Keratinocyte (primary cell): Measurements from ENCODE around the gene FLRT1. TPM values are rescaled to one million over a fixed set of nuclear protein-coding genes. Genes with fewer than 3 reads are reported as not detected.

Experiments
- DNase-seq: peaks from one replicate; pipeline ENCODE4 v3.0.0-alpha.2; 2011; ENCODE audit warnings: low read depth, missing footprints, low spot score
- FAIRE-seq: peaks from 2 replicates; lab custom pipeline; 2011; peaks lifted over from hg19 to GRCh38; lab: Jason Lieb, UNC
- H2AFZ ChIP-seq: 2 replicates; pipeline ENCODE4 v1.6.0; 2012; ENCODE audit warnings: low read length, control low read depth, inconsistent platforms; ENCODE audit not compliant: control insufficient read depth
- H3K27ac ChIP-seq: 2 replicates; pipeline ENCODE4 v1.5.1; 2011; ENCODE audit warnings: low read length; ENCODE audit not compliant: control insufficient read depth, insufficient read depth
- H3K27me3 ChIP-seq: 3 replicates; pipeline ENCODE4 v1.6.0; 2011; ENCODE audit warnings: low read length; ENCODE audit not compliant: control insufficient read depth, insufficient read depth; ENCODE audit errors: extremely low read depth
- H3K36me3 ChIP-seq, 2 experiments: 2 replicates in 1 of 2; 3 replicates in 1 of 2; pipeline ENCODE4 v1.5.1; 2011; ENCODE audit warnings: low read length in 2 of 2, mild to moderate bottlenecking in 1 of 2; ENCODE audit not compliant: control insufficient read depth in 2 of 2, insufficient read depth in 2 of 2; ENCODE audit errors: extremely low read depth in 1 of 2
- H3K4me1 ChIP-seq: 3 replicates; pipeline ENCODE4 v1.5.1; 2011; ENCODE audit warnings: low read length; ENCODE audit not compliant: control insufficient read depth, insufficient read depth; ENCODE audit errors: extremely low read depth
- H3K4me2 ChIP-seq: 3 replicates; pipeline ENCODE4 v1.6.0; 2011; ENCODE audit warnings: low read depth, low read length; ENCODE audit not compliant: control insufficient read depth, insufficient read depth; ENCODE audit errors: extremely low read depth
- H3K4me3 ChIP-seq, 3 experiments: fragments of 200-600 bp in 1 of 3; sonication (generic) in 1 of 3; 2 replicates in 2 of 3; 3 replicates in 1 of 3; pipeline ENCODE4 v1.5.1; 2011 to 2016; ENCODE audit warnings: low read length in 3 of 3, mild to moderate bottlenecking in 3 of 3, control low read depth in 2 of 3, inconsistent platforms in 1 of 3, low read depth in 1 of 3, mixed read lengths in 1 of 3, mixed run types in 1 of 3, moderate library complexity in 1 of 3; ENCODE audit not compliant: control insufficient read depth in 2 of 3, insufficient read depth in 2 of 3; ENCODE audit errors: extremely low read depth in 1 of 3
- H3K79me2 ChIP-seq: 2 replicates; pipeline ENCODE4 v1.6.0; 2012; ENCODE audit warnings: low read length; ENCODE audit not compliant: control insufficient read depth, insufficient read depth
- H3K9ac ChIP-seq: 3 replicates; pipeline ENCODE4 v1.6.0; 2011; ENCODE audit warnings: low read length; ENCODE audit not compliant: control insufficient read depth, insufficient read depth; ENCODE audit errors: extremely low read depth
- H3K9me1 ChIP-seq: 3 replicates; pipeline ENCODE4 v1.6.0; 2011; ENCODE audit warnings: low read length; ENCODE audit not compliant: control insufficient read depth, insufficient read depth; ENCODE audit errors: extremely low read depth
- H3K9me3 ChIP-seq: 2 replicates; pipeline ENCODE4 v1.5.1; 2012; ENCODE audit warnings: low read depth, low read length; ENCODE audit not compliant: control insufficient read depth
- H4K20me1 ChIP-seq: 3 replicates; pipeline ENCODE4 v1.6.0; 2011; ENCODE audit warnings: low read length; ENCODE audit not compliant: control insufficient read depth, insufficient read depth; ENCODE audit errors: extremely low read depth
- CTCF ChIP-seq, 3 experiments: IDR thresholded peaks in 1 of 3; conservative IDR thresholded peaks in 1 of 3; optimal IDR thresholded peaks in 1 of 3; 2 replicates in 2 of 3; 3 replicates in 1 of 3; pipeline versions ENCODE3 to v1.5.1; 2011; ENCODE audit warnings: low read length in 3 of 3, mild to moderate bottlenecking in 3 of 3, moderate library complexity in 2 of 3, control low read depth in 1 of 3, inconsistent platforms in 1 of 3; ENCODE audit not compliant: insufficient read depth in 2 of 3; ENCODE audit errors: extremely low read depth in 1 of 3
- EZH2 ChIP-seq: IDR thresholded peaks from one replicate; pipeline ENCODE4 v1.6.1; 2012; ENCODE audit warnings: inconsistent platforms, mild to moderate bottlenecking, low read length, moderate library complexity
- dilution Hi-C: fragments of 300-500 bp; cut with MboI; formaldehyde crosslinking; loops from one replicate; pipeline ENCODE4 v1.7.0; 2020; ENCODE audit warnings: low sequenced_read_pairs; ENCODE audit not compliant: extremely low pct_ligation_motif_present
- polyA plus RNA-seq, 5 experiments: library from polyadenylated mRNA; depleted of rRNA in 3 of 5; stranded (reverse) in 3 of 5; stranded (forward) in 1 of 5; unstranded in 1 of 5; fragments of >200 nt; gene quantifications; 1 replicate in 1 of 5; 2 replicates in 3 of 5; 3 replicates in 1 of 5; pipeline versions ENCODE4 v1.2.1 to v1.2.3, GENCODE V29; 2011 to 2012; ENCODE audit warnings: missing spikeins in 2 of 5, low read depth in 1 of 5, low replicate concordance in 1 of 5

Gene FLRT1
- polyA plus RNA-seq, 1 donor (not counting 4 experiments of a cell fraction or from before 2014, with no cell fraction given), result not detected

GRCh38 chr11:64077607-64078006, 41.9 kb downstream of the FLRT1 start:
- Histone ChIP-seq H3K27ac (no peak overlapping the region), H3K27me3 (peaks cover 4% of the 10 kb centered on the region), H2AFZ (no peak overlapping the region), H3K36me3 (no peaks in the 10 kb centered on the region), H4K20me1 (peaks cover 3% of the 10 kb centered on the region), H3K9me1 (no peaks in the 10 kb centered on the region), H3K4me1 (no peaks in the 10 kb centered on the region), H3K4me2 (no peak overlapping the region), H3K4me3 (no peak overlapping the region), H3K9ac (no peak overlapping the region), H3K79me2 (no peaks in the 10 kb centered on the region), H3K9me3 (no peaks in the 10 kb centered on the region)
- dilution Hi-C loops, result no loop called here
- FAIRE-seq, result no peak
- no peak for DNase-seq
- TF ChIP-seq EZH2 (no peak), CTCF (optimal IDR thresholded peaks at IDR 0.05 in 1 of 3, IDR thresholded peaks at IDR 0.05 in 1 of 3, conservative IDR thresholded peaks at IDR 0.05 in 1 of 3; ENCODE audit: extremely low read depth in 1 of 3, insufficient read depth in 2 of 3, low read length in 3 of 3) (no peak)

- H3K4me1 ChIP-seq, result no peaks in the 10 kb centered on the region
- no peaks in the 10 kb centered on the region for H3K36me3 ChIP-seq
- peaks cover 4% of the 10 kb centered on the region for H3K27me3 ChIP-seq
- H3K4me2 ChIP-seq, result no peak overlapping the region
- no peak overlapping the region for H2AFZ ChIP-seq
- H4K20me1 ChIP-seq, result peaks cover 3% of the 10 kb centered on the region
- no peak for FAIRE-seq
- no peak overlapping the region for H3K9ac ChIP-seq
- no peaks in the 10 kb centered on the region for H3K79me2 ChIP-seq
- H3K27ac ChIP-seq, result no peak overlapping the region
- H3K4me3 ChIP-seq, result no peak overlapping the region
- H3K9me1 ChIP-seq, result no peaks in the 10 kb centered on the region
- dilution Hi-C loops, result no loop called here
- TF ChIP-seq CTCF (optimal IDR thresholded peaks at IDR 0.05 in 1 of 3, IDR thresholded peaks at IDR 0.05 in 1 of 3, conservative IDR thresholded peaks at IDR 0.05 in 1 of 3; ENCODE audit: extremely low read depth in 1 of 3, insufficient read depth in 2 of 3, low read length in 3 of 3), result no peak
- no peak for TF ChIP-seq EZH2
- H3K9me3 ChIP-seq, result no peaks in the 10 kb centered on the region
- no peak for DNase-seq
Measured at GRCh38 chr11:64078284-64078683, 42.6 kb downstream of the FLRT1 start.
